CD14-positive monocyte (primary cell): Measurements from ENCODE around the gene R3HDM4. TPM values are rescaled to one million over a fixed set of nuclear protein-coding genes. Genes with fewer than 3 reads are reported as not detected.

Source experiments
- DNase-seq, 3 donors: peaks; one replicate each; pipeline ENCODE4 v3.0.0-alpha.2; 2011 to 2022
- H2AFZ ChIP-seq: 2 replicates; pipeline ENCODE4 v1.6.0; 2012; ENCODE audit warnings: mild to moderate bottlenecking, low read depth, low read length, inconsistent platforms; ENCODE audit not compliant: insufficient read depth, poor library complexity, severe bottlenecking
- H3K27ac ChIP-seq, 2 donors: 1 replicate in 1 of 2; 2 replicates in 1 of 2; pipeline ENCODE4 v1.5.1; 2012 to 2013; ENCODE audit warnings: low read length in 2 of 2, control low read depth in 1 of 2, inconsistent platforms in 1 of 2, low read depth in 1 of 2, mild to moderate bottlenecking in 1 of 2
- H3K27me3 ChIP-seq, 2 donors: one replicate each; pipeline versions ENCODE4 v1.6.0 to v1.6.1; 2011 to 2013; ENCODE audit warnings: low read length in 2 of 2; ENCODE audit not compliant: control insufficient read depth in 2 of 2, insufficient read depth in 2 of 2
- H3K36me3 ChIP-seq, 2 donors: replicated peaks in 1 of 2; 1 replicate in 1 of 2; 2 replicates in 1 of 2; pipeline versions ENCODE4 v1.5.1 to v1.6.1; 2012 to 2013; ENCODE audit warnings: low read length in 2 of 2, control low read depth in 1 of 2, inconsistent platforms in 1 of 2, mild to moderate bottlenecking in 1 of 2; ENCODE audit not compliant: insufficient read depth in 2 of 2, control insufficient read depth in 1 of 2
- H3K4me1 ChIP-seq, 2 donors: 1 replicate in 1 of 2; 2 replicates in 1 of 2; pipeline versions ENCODE4 v1.5.1 to v1.6.1; 2012 to 2013; ENCODE audit warnings: low read length in 2 of 2, control low read depth in 1 of 2, inconsistent platforms in 1 of 2, mild to moderate bottlenecking in 1 of 2, moderate library complexity in 1 of 2; ENCODE audit not compliant: insufficient read depth in 2 of 2, control insufficient read depth in 1 of 2
- H3K4me2 ChIP-seq: replicated peaks from 2 replicates; pipeline ENCODE3; 2012; ENCODE audit warnings: low read length, moderate library complexity, mild to moderate bottlenecking; ENCODE audit not compliant: poor library complexity, severe bottlenecking; ENCODE audit errors: extremely low read depth
- H3K4me3 ChIP-seq, 3 experiments: fragments of 200-600 bp in 1 of 3; sonication (generic) in 1 of 3; replicated peaks in 1 of 3; 1 replicate in 2 of 3; 2 replicates in 1 of 3; pipeline ENCODE4 v1.5.1; 2011 to 2013; ENCODE audit warnings: low read length in 3 of 3, mild to moderate bottlenecking in 3 of 3, control low read depth in 2 of 3, low read depth in 2 of 3, inconsistent platforms in 1 of 3, moderate library complexity in 1 of 3
- H3K79me2 ChIP-seq: 2 replicates; pipeline ENCODE4 v1.6.0; 2012; ENCODE audit warnings: mild to moderate bottlenecking, control low read depth, inconsistent platforms, low read length, moderate library complexity; ENCODE audit not compliant: insufficient read depth
- H3K9ac ChIP-seq: 2 replicates; pipeline ENCODE4 v1.6.0; 2017; ENCODE audit warnings: low read length, mild to moderate bottlenecking; ENCODE audit not compliant: insufficient read depth, poor library complexity, severe bottlenecking
- H3K9me3 ChIP-seq, 2 donors: replicated peaks in 1 of 2; 1 replicate in 1 of 2; 2 replicates in 1 of 2; pipeline versions ENCODE4 v1.5.1 to v1.6.1; 2012 to 2013; ENCODE audit warnings: low read length in 2 of 2, control low read depth in 1 of 2; ENCODE audit not compliant: control insufficient read depth in 1 of 2, insufficient read depth in 1 of 2
- H4K20me1 ChIP-seq: 2 replicates; pipeline ENCODE4 v1.6.0; 2012; ENCODE audit warnings: mild to moderate bottlenecking, low read length, control low read depth, moderate library complexity; ENCODE audit not compliant: insufficient read depth
- H3K27ac Mint-ChIP-seq, 7 donors: one replicate each; pipeline ENCODE4 v1.8.0; 2020; ENCODE audit warnings: mild to moderate bottlenecking in 7 of 7, mixed read lengths in 7 of 7, moderate library complexity in 6 of 7, inconsistent platforms in 2 of 7
- H3K27me3 Mint-ChIP-seq, 3 donors: one replicate each; pipeline ENCODE4 v1.8.0; 2021 to 2022; ENCODE audit warnings: low read depth in 3 of 3, mild to moderate bottlenecking in 3 of 3, mixed read lengths in 3 of 3, moderate library complexity in 3 of 3, inconsistent platforms in 1 of 3
- H3K36me3 Mint-ChIP-seq, 2 donors: one replicate each; pipeline ENCODE4 v1.8.0; 2020; ENCODE audit warnings: mixed read lengths in 2 of 2, inconsistent platforms in 1 of 2, mild to moderate bottlenecking in 1 of 2
- H3K4me1 Mint-ChIP-seq: one replicate; pipeline ENCODE4 v1.8.0; 2020; ENCODE audit warnings: mild to moderate bottlenecking, mixed read lengths
- H3K4me3 Mint-ChIP-seq, 2 donors: one replicate each; pipeline ENCODE4 v1.8.0; 2020; ENCODE audit warnings: mild to moderate bottlenecking in 2 of 2, mixed read lengths in 2 of 2, moderate library complexity in 1 of 2
- H3K9me3 Mint-ChIP-seq, 7 donors: one replicate each; pipeline ENCODE4 v1.8.0; 2020 to 2022; ENCODE audit warnings: mixed read lengths in 7 of 7, mild to moderate bottlenecking in 6 of 7, moderate library complexity in 6 of 7, inconsistent platforms in 2 of 7
- WGBS: methylation state at CpG from one replicate; pipeline ENCODE4 v1.1.5; 2013; ENCODE audit warnings: missing lambda C conversion rate; ENCODE audit not compliant: insufficient coverage; 5-methylcytosine and 5-hydroxymethylcytosine counted together
- intact Hi-C, 2 donors: fragments of 100-400 bp; cut with micrococcal nuclease; formaldehyde crosslinking; loops; one replicate each; pipeline versions ENCODE4 v1.15.0 to v1.15.1; 2023
- polyA plus RNA-seq, 3 donors: library from polyadenylated mRNA; depleted of rRNA in 1 of 3; unstranded in 2 of 3; stranded (reverse) in 1 of 3; fragments of 300-500 nt in 2 of 3; fragments of >200 nt in 1 of 3; fragmentation: Illumina TruSeq in 2 of 3; gene quantifications; 1 replicate in 2 of 3; 2 replicates in 1 of 3; pipeline ENCODE4 v1.2.3, GENCODE V29; 2012 to 2021
- TF ChIP-seq, protein P1 (sequence below): fragments of 200-600 bp; IDR thresholded peaks from one replicate; pipeline ENCODE4 v1.8.0; 2022; ENCODE audit warnings: antibody characterized with exemption, mild to moderate bottlenecking

Gene R3HDM4
- polyA plus RNA-seq, 3 donors: 70.8 to 99.9 (median 78.7) TPM

DNA sequence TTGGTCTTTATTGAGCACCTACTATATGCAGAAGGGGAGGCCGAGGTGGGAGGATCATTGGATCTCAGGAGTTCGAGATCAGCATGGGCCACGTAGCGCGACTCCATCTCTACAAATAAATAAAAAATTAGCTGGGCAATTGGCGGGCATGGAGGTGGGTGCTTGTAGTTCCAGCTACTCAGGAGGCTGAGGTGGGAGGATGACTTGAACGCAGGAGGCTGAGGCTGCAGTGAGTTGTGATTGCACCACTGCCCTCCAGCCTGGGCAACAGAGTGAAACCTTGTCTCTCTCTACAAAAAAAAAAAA, 49.8 kb downstream of the R3HDM4 start:
- Histone ChIP-seq H3K9ac (no peak overlapping the region), H3K4me1 (peaks cover 46 to 60% of the 10 kb centered on the region in 2 donors), H3K4me3 (peak overlapping the region in 2 of 3 experiments; percentile 16 to 72), H3K79me2 (peaks cover 11% of the 10 kb centered on the region), H3K27me3 (peaks cover 0 to 11% of the 10 kb centered on the region in 2 donors), H4K20me1 (peaks cover 66% of the 10 kb centered on the region), H2AFZ (no peak overlapping the region), H3K4me2 (peak overlapping the region; percentile 82), H3K27ac (peak overlapping the region; percentile 66 to 70), H3K36me3 (peaks cover 5 to 6% of the 10 kb centered on the region in 2 donors), H3K9me3 (no peaks in the 10 kb centered on the region)
- H3K4me1 Mint-ChIP-seq: peaks cover 34% of the 10 kb centered on the region
- intact Hi-C loops: loop anchor here (2.0 to 10.0 kb wide), 4 partner anchors 58 to 382 kb away; partner anchors contain the start of genes ATP5F1D (in 1 of the 2), MIDN (in 1 of the 2) and WDR18 (in 1 of the 2)
- H3K9me3 Mint-ChIP-seq: peaks cover 0 to 2% (median 0%) of the 10 kb centered on the region in 7 donors
- no peak for DNase-seq
- H3K27me3 Mint-ChIP-seq: peaks cover 0 to 2% (median 0%) of the 10 kb centered on the region in 3 donors
- H3K4me3 Mint-ChIP-seq: peak overlapping the region; percentile 81 to 88
- peaks cover 10 to 19% of the 10 kb centered on the region in 2 donors for H3K36me3 Mint-ChIP-seq
- peak overlapping the region; percentile 89 to 98 (median 96) for H3K27ac Mint-ChIP-seq
- TF ChIP-seq, protein P1, sequence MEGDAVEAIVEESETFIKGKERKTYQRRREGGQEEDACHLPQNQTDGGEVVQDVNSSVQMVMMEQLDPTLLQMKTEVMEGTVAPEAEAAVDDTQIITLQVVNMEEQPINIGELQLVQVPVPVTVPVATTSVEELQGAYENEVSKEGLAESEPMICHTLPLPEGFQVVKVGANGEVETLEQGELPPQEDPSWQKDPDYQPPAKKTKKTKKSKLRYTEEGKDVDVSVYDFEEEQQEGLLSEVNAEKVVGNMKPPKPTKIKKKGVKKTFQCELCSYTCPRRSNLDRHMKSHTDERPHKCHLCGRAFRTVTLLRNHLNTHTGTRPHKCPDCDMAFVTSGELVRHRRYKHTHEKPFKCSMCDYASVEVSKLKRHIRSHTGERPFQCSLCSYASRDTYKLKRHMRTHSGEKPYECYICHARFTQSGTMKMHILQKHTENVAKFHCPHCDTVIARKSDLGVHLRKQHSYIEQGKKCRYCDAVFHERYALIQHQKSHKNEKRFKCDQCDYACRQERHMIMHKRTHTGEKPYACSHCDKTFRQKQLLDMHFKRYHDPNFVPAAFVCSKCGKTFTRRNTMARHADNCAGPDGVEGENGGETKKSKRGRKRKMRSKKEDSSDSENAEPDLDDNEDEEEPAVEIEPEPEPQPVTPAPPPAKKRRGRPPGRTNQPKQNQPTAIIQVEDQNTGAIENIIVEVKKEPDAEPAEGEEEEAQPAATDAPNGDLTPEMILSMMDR: no peak
- WGBS: no CpG with 5 or more reads among the region's 7 CpGs

DNA sequence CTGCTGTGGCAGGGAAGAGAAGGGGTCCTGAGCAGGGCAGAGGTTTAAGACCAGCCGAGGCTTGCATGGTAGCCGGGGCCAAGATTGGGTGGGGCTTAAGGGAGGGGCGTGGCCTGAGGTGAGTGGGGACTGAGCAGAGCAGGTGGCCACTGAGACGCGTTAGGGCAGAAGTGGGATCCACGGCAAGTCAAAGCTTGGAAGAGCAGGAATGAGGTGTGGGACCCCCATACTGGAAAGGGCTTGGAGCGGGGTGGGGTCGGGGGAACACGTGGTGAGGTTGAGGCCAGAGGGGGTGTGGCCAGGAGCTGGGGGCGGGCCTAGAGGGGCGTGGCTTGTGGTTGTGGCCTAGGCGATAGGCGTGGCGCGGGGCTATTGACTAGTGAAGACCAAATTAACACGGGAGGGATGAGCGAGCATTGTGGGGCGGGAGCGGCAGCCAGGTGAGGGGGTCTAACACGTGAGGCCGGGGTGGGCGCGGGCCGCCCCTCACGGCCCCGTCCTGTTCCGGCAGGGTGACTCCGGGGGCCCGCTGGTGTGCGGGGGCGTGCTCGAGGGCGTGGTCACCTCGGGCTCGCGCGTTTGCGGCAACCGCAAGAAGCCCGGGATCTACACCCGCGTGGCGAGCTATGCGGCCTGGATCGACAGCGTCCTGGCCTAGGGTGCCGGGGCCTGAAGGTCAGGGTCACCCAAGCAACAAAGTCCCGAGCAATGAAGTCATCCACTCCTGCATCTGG, 50.3 kb downstream of the R3HDM4 start:
- TF ChIP-seq, protein P1: no peak
- Histone ChIP-seq H3K27ac (peak overlapping the region; percentile 66 to 70), H4K20me1 (peaks cover 60% of the 10 kb centered on the region), H3K4me3 (peak overlapping the region in 2 of 3 experiments; percentile 16 to 72), H2AFZ (peak overlapping the region; percentile 21), H3K4me1 (peaks cover 49 to 65% of the 10 kb centered on the region in 2 donors), H3K27me3 (peaks cover 0 to 11% of the 10 kb centered on the region in 2 donors), H3K79me2 (peaks cover 11% of the 10 kb centered on the region), H3K36me3 (peaks cover under 1 to 3% of the 10 kb centered on the region in 2 donors), H3K4me2 (peak overlapping the region; percentile 82), H3K9me3 (no peaks in the 10 kb centered on the region), H3K9ac (no peak overlapping the region)
- peaks cover 7 to 15% of the 10 kb centered on the region in 2 donors for H3K36me3 Mint-ChIP-seq
- H3K27me3 Mint-ChIP-seq: peaks cover 0 to 2% (median 0%) of the 10 kb centered on the region in 3 donors
- 16% methylated on average over 46 of the region's 48 CpGs for WGBS
- DNase-seq: peak; percentile 62 to 77 (median 73)
- intact Hi-C loops: loop anchor here (1.0 to 10.0 kb wide), 5 partner anchors 10 to 382 kb away; partner anchors contain the start of genes ATP5F1D (in 1 of the 2), MIDN (in 1 of the 2) and WDR18 (in 1 of the 2)
- peaks cover 35% of the 10 kb centered on the region for H3K4me1 Mint-ChIP-seq
- peaks cover 0 to 2% (median 0%) of the 10 kb centered on the region in 7 donors for H3K9me3 Mint-ChIP-seq
- H3K27ac Mint-ChIP-seq: peak overlapping the region; percentile 89 to 98 (median 96)
- peak overlapping the region; percentile 81 to 88 for H3K4me3 Mint-ChIP-seq
